Activated CD4-positive, CD25-positive, alpha-beta regulatory T cell treated with anti-CD3 and anti-CD28 coated beads, Interleukin-2, amount 50 U/mL, for 24 hours (primary cell): ENCODE measurements around the gene EIF3D.

Experiments used
- ATAC-seq, 2 donors: fragments of 150-1000 bp; cut with Tn5 transposase; one replicate each; pipeline ENCODE4 v1.10.0; 2021; ENCODE audit warnings: mild to moderate bottlenecking in 1 of 2, moderate library complexity in 1 of 2

The EIF3D gene

GRCh38 chr22:36464715-36465231 lies 64.2 kb downstream of the EIF3D start:
- ATAC-seq: no peak

- no peak for ATAC-seq
Observed at GRCh38 chr22:36463783-36464184, 65.2 kb downstream of the EIF3D start.

GRCh38 chr22:36461665-36462649 lies 67.0 kb downstream of the EIF3D start:
- no peak for ATAC-seq
